ENCODE results near the gene ARHGEF28.

GRCh38 chr5:73640861-73641320 lies 14.9 kb downstream of the ARHGEF28 start:
- TF ChIP-seq CTCF (IDR thresholded peaks at IDR 0.05) (no peak), EZH2 (IDR thresholded peaks at IDR 0.05; ENCODE audit: borderline replicate concordance, insufficient read depth, low read depth, low read length, poor library complexity, severe bottlenecking) (no peak)

Data from B cell (primary cell).